Neuronal stem cell (in vitro differentiated cells): ENCODE data around the gene LACRT.

Source experiments
- DNase-seq: peaks from one replicate; pipeline ENCODE4 v3.0.0-alpha.2; 2013; ENCODE audit warnings: low spot score
- H2AFZ ChIP-seq: one replicate; pipeline ENCODE4 v1.6.1; 2013; ENCODE audit warnings: mild to moderate bottlenecking, low read length, inconsistent platforms
- H2AK5ac ChIP-seq: 2 replicates; pipeline ENCODE4 v1.6.1; 2013; ENCODE audit warnings: low read depth, mild to moderate bottlenecking, inconsistent platforms, low read length, moderate library complexity, mixed read lengths
- H2BK120ac ChIP-seq: 2 replicates; pipeline ENCODE4 v1.6.1; 2013; ENCODE audit warnings: low read depth, mild to moderate bottlenecking, inconsistent platforms, low read length, moderate library complexity, mixed read lengths
- H2BK12ac ChIP-seq: one replicate; pipeline ENCODE4 v1.6.1; 2013; ENCODE audit warnings: low read length, inconsistent platforms
- H2BK15ac ChIP-seq: 2 replicates; pipeline ENCODE4 v1.6.1; 2013; ENCODE audit warnings: mild to moderate bottlenecking, low read length, inconsistent platforms, mixed read lengths
- H2BK5ac ChIP-seq: one replicate; pipeline ENCODE4 v1.6.1; 2013; ENCODE audit warnings: inconsistent platforms, mild to moderate bottlenecking, low read length, moderate library complexity
- H3K14ac ChIP-seq: one replicate; pipeline ENCODE4 v1.6.1; 2013; ENCODE audit warnings: low read length, inconsistent platforms
- H3K18ac ChIP-seq: 2 replicates; pipeline ENCODE4 v1.6.1; 2013; ENCODE audit warnings: low read length, inconsistent platforms
- H3K23ac ChIP-seq: 2 replicates; pipeline ENCODE4 v1.6.1; 2013; ENCODE audit warnings: low read depth, mild to moderate bottlenecking, mixed read lengths, low read length, inconsistent platforms; ENCODE audit not compliant: poor library complexity
- H3K27ac ChIP-seq: replicated peaks from 3 replicates; pipeline ENCODE4 v1.5.1; 2013; ENCODE audit warnings: low read length, inconsistent platforms
- H3K27me3 ChIP-seq, 3 experiments: 2 replicates each; pipeline ENCODE4 v1.6.1; 2013; ENCODE audit warnings: low read length in 3 of 3, mild to moderate bottlenecking in 2 of 3, inconsistent platforms in 1 of 3, low read depth in 1 of 3, mixed read lengths in 1 of 3, moderate library complexity in 1 of 3; ENCODE audit not compliant: control insufficient read depth in 3 of 3, insufficient read depth in 3 of 3
- H3K36me3 ChIP-seq, 2 donors: replicated peaks in 1 of 2; 2 replicates each; pipeline ENCODE4 v1.6.1; 2013; ENCODE audit warnings: low read length in 2 of 2; ENCODE audit not compliant: control insufficient read depth in 2 of 2, insufficient read depth in 2 of 2
- H3K4ac ChIP-seq: 2 replicates; pipeline ENCODE4 v1.6.1; 2013; ENCODE audit warnings: inconsistent platforms, mild to moderate bottlenecking, low read length, moderate library complexity
- H3K4me1 ChIP-seq, 2 donors: 1 replicate in 1 of 2; 2 replicates in 1 of 2; pipeline ENCODE4 v1.6.1; 2013; ENCODE audit warnings: low read length in 2 of 2, low read depth in 1 of 2; ENCODE audit not compliant: control insufficient read depth in 2 of 2, insufficient read depth in 1 of 2
- H3K4me2 ChIP-seq: one replicate; pipeline ENCODE4 v1.6.1; 2013; ENCODE audit warnings: mild to moderate bottlenecking, low read length, inconsistent platforms; ENCODE audit not compliant: insufficient read depth, poor library complexity, severe bottlenecking
- H3K4me3 ChIP-seq, 2 donors: 2 replicates each; pipeline ENCODE4 v1.5.1; 2013; ENCODE audit warnings: low read length in 2 of 2, mild to moderate bottlenecking in 2 of 2, inconsistent platforms in 1 of 2, moderate library complexity in 1 of 2
- H3K79me1 ChIP-seq: one replicate; pipeline ENCODE4 v1.6.1; 2013; ENCODE audit warnings: low read depth, mild to moderate bottlenecking, inconsistent platforms, low read length, moderate library complexity
- H3K9ac ChIP-seq: one replicate; pipeline ENCODE4 v1.6.1; 2013; ENCODE audit warnings: mild to moderate bottlenecking, low read depth, low read length, inconsistent platforms; ENCODE audit not compliant: poor library complexity
- H3K9me3 ChIP-seq, 2 donors: replicated peaks in 1 of 2; 2 replicates each; pipeline versions ENCODE3 to v1.6.1; 2013; ENCODE audit warnings: low read length in 2 of 2, mild to moderate bottlenecking in 2 of 2, inconsistent platforms in 1 of 2, low read depth in 1 of 2, mixed read lengths in 1 of 2, moderate library complexity in 1 of 2; ENCODE audit not compliant: control insufficient read depth in 2 of 2, insufficient read depth in 1 of 2
- H4K8ac ChIP-seq: one replicate; pipeline ENCODE4 v1.6.1; 2013; ENCODE audit warnings: low read depth, mild to moderate bottlenecking, inconsistent platforms, low read length, moderate library complexity
- H4K91ac ChIP-seq: one replicate; pipeline ENCODE4 v1.6.1; 2013; ENCODE audit warnings: low read length, low read depth, mild to moderate bottlenecking, inconsistent platforms; ENCODE audit not compliant: poor library complexity
- WGBS, 2 donors: extraction: QIAGEN DNeasy Blood & Tissue Kit; methylation state at CpG; one replicate each; pipeline ENCODE4 v1.1.7; 2013; ENCODE audit warnings: missing lambda C conversion rate in 2 of 2, mixed read lengths in 1 of 2; ENCODE audit not compliant: insufficient read length in 2 of 2, insufficient replicate concordance in 1 of 2; ENCODE audit errors: extremely low coverage in 2 of 2; 5-methylcytosine and 5-hydroxymethylcytosine counted together

Gene LACRT

GRCh38 chr12:54663603-54664002 is 28.9 kb upstream of the LACRT start:
- Histone ChIP-seq H3K14ac (no peak overlapping the region), H2AFZ (no peak overlapping the region), H2BK5ac (no peak overlapping the region), H2AK5ac (no peak overlapping the region), H3K27me3 (no peaks in the 10 kb centered on the region), H3K18ac (no peak overlapping the region), H2BK12ac (no peak overlapping the region), H4K91ac (no peak overlapping the region), H4K8ac (no peak overlapping the region), H3K27ac (no peak overlapping the region), H3K4me1 (peaks cover 0 to 2% of the 10 kb centered on the region in 2 donors), H3K23ac (no peak overlapping the region), H3K9me3 (no peaks in the 10 kb centered on the region), H3K79me1 (no peaks in the 10 kb centered on the region), H3K9ac (no peak overlapping the region), H3K4me3 (no peak overlapping the region), H3K4ac (no peak overlapping the region), H2BK120ac (no peak overlapping the region), H3K36me3 (no peaks in the 10 kb centered on the region), H2BK15ac (no peak overlapping the region), H3K4me2 (no peak overlapping the region)
- no CpG with 5 or more reads among the region's 3 CpGs for WGBS, 2 donors
- DNase-seq: no peak

- Histone ChIP-seq H3K23ac (no peak overlapping the region), H3K9me3 (peaks cover 0 to 5% of the 10 kb centered on the region in 2 donors), H3K18ac (no peak overlapping the region), H3K27me3 (no peaks in the 10 kb centered on the region), H3K27ac (no peak overlapping the region), H4K8ac (no peak overlapping the region), H3K4ac (no peak overlapping the region), H3K4me2 (no peak overlapping the region), H3K36me3 (no peaks in the 10 kb centered on the region), H2BK120ac (no peak overlapping the region), H3K4me1 (no peaks in the 10 kb centered on the region), H2BK5ac (no peak overlapping the region), H3K79me1 (no peaks in the 10 kb centered on the region), H2BK15ac (no peak overlapping the region), H2BK12ac (no peak overlapping the region), H3K14ac (no peak overlapping the region), H3K4me3 (no peak overlapping the region), H4K91ac (no peak overlapping the region), H2AFZ (no peak overlapping the region), H2AK5ac (no peak overlapping the region), H3K9ac (no peak overlapping the region)
- DNase-seq: no peak
- no CpG with 5 or more reads among the region's 3 CpGs for WGBS, 2 donors
Measured at GRCh38 chr12:54662026-54662425, 27.3 kb upstream of the LACRT start.

DNA sequence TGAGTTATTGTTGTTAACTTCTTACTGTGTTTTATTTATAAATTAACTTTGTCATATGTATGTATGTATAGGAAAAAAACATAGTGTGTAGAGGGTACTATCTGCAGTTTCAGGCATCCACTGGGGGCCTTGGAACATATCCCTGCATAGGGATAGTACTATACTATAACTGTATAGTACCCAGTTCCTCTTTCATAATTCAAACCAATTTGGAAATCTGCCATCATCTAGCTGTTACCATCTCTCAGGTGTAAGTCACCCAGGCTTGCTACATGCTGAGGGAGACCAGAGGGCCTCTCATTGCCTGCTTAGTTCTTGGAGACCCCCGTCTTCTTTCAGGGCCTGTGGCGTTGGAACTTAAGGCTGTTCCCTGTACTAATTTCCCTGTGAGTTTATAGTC is 26.4 kb upstream of the LACRT start:
- Histone ChIP-seq H3K27ac (no peak overlapping the region), H3K4me1 (no peaks in the 10 kb centered on the region), H2AFZ (no peak overlapping the region), H3K4ac (no peak overlapping the region), H3K14ac (no peak overlapping the region), H3K9me3 (peaks cover 0 to 5% of the 10 kb centered on the region in 2 donors), H2AK5ac (no peak overlapping the region), H3K79me1 (no peaks in the 10 kb centered on the region), H3K4me2 (no peak overlapping the region), H3K23ac (no peak overlapping the region), H3K27me3 (no peaks in the 10 kb centered on the region), H3K36me3 (no peaks in the 10 kb centered on the region), H3K4me3 (no peak overlapping the region), H3K9ac (no peak overlapping the region), H2BK5ac (no peak overlapping the region), H3K18ac (no peak overlapping the region), H2BK120ac (no peak overlapping the region), H4K8ac (no peak overlapping the region), H4K91ac (no peak overlapping the region), H2BK15ac (no peak overlapping the region), H2BK12ac (no peak overlapping the region)
- WGBS, 2 donors: no CpG with 5 or more reads among the region's 2 CpGs
- DNase-seq: no peak

DNA sequence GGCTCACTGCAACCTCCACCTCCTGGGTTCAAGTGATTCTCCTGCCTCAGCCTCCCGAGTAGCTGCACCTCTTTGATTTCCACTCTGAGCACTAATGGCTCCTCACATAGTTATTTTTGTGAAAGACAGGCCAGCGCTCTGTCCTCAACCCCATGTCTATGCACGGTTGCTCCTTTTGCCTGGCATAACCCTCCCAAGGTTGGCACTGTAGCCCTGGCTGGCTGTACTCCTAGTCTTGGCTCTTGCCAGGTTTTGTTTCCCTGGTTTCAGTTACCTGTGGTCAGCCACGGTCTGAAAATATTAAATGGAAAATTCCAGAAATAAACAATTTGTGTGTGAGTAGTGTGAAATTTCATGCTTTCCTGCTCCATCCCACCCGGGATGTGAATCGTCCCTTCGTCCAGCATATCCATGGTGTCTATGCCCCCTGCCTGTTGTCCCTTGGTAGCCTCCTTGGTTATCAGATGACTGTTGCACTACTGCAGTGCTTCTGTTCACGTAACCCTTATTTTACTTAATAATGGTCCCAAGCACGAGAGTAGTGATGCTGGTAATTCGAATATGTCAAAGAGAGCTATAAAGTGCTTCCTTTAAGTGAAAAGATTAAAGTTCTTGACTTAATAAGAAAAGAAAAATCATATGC is 25.7 kb upstream of the LACRT start:
- H3K9ac ChIP-seq: no peak overlapping the region
- H4K91ac ChIP-seq: no peak overlapping the region
- H2AK5ac ChIP-seq: no peak overlapping the region
- no peak overlapping the region for H3K27ac ChIP-seq
- H3K4me3 ChIP-seq: no peak overlapping the region
- peaks cover 0 to 5% of the 10 kb centered on the region in 2 donors for H3K9me3 ChIP-seq
- H2BK5ac ChIP-seq: no peak overlapping the region
- no peaks in the 10 kb centered on the region for H3K4me1 ChIP-seq
- H2BK15ac ChIP-seq: no peak overlapping the region
- H3K79me1 ChIP-seq: no peaks in the 10 kb centered on the region
- H3K4me2 ChIP-seq: no peak overlapping the region
- H2BK12ac ChIP-seq: no peak overlapping the region
- no peak overlapping the region for H3K18ac ChIP-seq
- no CpG with 5 or more reads among the region's 10 CpGs for WGBS, 2 donors
- H3K36me3 ChIP-seq: no peaks in the 10 kb centered on the region
- no peak overlapping the region for H4K8ac ChIP-seq
- DNase-seq: no peak
- H2AFZ ChIP-seq: no peak overlapping the region
- H3K27me3 ChIP-seq: no peaks in the 10 kb centered on the region
- no peak overlapping the region for H2BK120ac ChIP-seq
- no peak overlapping the region for H3K23ac ChIP-seq
- no peak overlapping the region for H3K14ac ChIP-seq
- no peak overlapping the region for H3K4ac ChIP-seq
